RCC 7860 (cell line): ENCODE measurements around the gene KREMEN1.

ENCODE experiments used
- DNase-seq: peaks from one replicate; pipeline ENCODE4 v3.0.0-alpha.2; 2015; ENCODE audit warnings: low spot score
- FAIRE-seq: peaks from 2 replicates; lab custom pipeline; 2012; peaks lifted over from hg19 to GRCh38; lab: Jason Lieb, UNC

The KREMEN1 gene

DNA sequence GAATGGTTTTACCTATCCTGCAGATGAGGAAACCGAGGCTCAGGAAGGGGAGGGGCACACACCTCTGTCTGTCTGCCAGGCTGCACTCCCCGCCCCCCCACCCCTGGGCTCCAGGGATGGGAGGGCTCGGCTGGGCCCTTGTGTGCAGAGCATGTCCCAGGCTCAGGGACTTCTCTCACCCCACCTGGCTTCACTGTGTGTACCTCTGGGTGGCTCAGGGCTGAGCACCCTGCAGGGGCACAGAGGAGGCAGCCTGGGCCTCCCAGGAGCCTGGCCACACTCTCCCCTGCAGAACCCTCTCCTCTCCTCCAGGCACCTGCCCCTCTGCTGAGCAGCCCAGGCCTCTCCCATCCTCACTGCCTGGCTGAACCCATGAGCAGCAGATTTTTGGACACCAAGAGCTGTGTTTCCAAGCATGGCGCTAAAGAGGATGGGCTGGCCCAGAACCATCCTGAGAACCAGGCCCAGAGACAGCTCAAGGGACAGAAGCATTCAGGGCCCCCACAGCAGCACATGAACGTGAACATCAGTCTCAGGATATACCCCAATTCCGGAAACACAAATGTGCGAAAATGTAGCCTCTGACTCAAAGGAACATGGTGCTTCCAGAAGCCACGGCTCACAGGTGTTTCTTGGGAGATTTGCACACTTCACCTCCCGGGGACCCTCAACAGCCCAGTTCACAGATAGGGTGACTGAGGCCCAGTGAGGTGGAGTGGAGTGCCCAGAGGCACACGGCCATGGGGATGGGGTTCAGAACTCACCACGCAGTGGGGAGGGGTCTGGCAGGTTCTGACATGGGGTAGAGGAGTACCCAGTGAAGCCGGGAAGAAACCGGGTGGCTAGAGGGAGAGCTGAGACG is 143.4 kb downstream of the KREMEN1 start:
- FAIRE-seq (no peak), DNase-seq (no peak)

DNA sequence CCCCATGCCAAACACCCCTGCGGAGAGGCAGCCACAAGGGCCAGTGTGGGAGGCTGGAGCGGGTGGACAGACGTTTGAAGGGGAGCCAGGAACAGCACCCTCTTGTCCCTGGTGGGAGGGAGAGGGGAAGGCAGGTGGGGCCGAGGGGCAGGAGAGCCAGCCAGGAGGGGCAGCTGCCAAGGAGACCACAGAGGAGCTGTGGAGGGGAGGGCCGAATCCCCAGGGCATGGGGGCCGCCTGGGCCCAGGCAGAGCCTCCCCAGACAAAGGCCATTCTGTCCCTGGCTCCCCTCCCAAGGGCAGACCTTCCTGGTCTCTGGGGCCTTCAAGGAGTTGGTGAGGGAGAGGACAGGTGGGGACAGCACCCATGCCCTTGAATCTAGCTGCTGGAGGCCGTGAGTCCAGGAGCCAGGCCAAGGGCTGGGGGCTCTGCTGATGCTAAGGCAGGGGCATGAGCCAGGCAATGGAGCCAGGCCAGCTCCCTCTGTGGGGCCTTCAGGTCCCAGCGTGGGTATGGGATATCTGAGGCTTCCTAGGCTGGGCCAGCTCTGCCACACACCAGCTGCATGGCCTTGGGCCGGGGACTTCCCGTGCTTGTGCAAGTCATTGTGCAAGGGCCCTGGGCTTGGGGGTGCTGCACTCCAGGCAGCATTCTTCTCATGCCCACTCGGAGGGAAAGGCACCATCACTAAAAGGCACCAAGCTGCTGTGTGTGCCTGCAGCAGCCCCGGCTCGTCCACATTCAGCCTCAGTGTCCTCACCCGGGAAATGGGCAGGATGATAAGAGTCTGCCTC is 144.2 kb downstream of the KREMEN1 start:
- FAIRE-seq (no peak), DNase-seq (no peak)
